HG02981 (cell line): ENCODE measurements around the gene NLGN2.

Experiments used
- ATAC-seq: cut with Tn5 transposase; IDR thresholded peaks from one replicate; pipeline ENCODE4 v1.9.1; 2021; ENCODE audit warnings: mild to moderate bottlenecking, moderate library complexity; ENCODE audit not compliant: unreplicated experiment

Gene NLGN2

GRCh38 chr17:7391307-7391706, 16.3 kb upstream of the NLGN2 start:
- no peak for ATAC-seq

- ATAC-seq = no peak
Observed at GRCh38 chr17:7392696-7393612, 14.7 kb upstream of the NLGN2 start.

GRCh38 chr17:7393613-7394451, 13.8 kb upstream of the NLGN2 start:
- peak; percentile 26 for ATAC-seq

- peak; percentile 73 for ATAC-seq
Observed at GRCh38 chr17:7394452-7395191, 13.0 kb upstream of the NLGN2 start, which contains the start of gene PLSCR3. PLSCR3 (minus strand) TSS chr17:7394525; CDS start chr17:7394110, 415 bp downstream.

- ATAC-seq = no peak
Observed at GRCh38 chr17:7396147-7396546, 11.5 kb upstream of the NLGN2 start.

- ATAC-seq = no peak
Observed at GRCh38 chr17:7398612-7399011, 9.0 kb upstream of the NLGN2 start.

- ATAC-seq = no peak
Observed at GRCh38 chr17:7403043-7403726, 4.5 kb upstream of the NLGN2 start.

- ATAC-seq = no peak
Observed at GRCh38 chr17:7403727-7403976, 4.0 kb upstream of the NLGN2 start.

GRCh38 chr17:7403977-7404736, 3.5 kb upstream of the NLGN2 start, which contains the start of gene TMEM256:
TMEM256 (minus strand) TSS chr17:7404097; CDS start chr17:7404084, 13 bp downstream.
- ATAC-seq = peak; percentile 91

GRCh38 chr17:7404737-7405349, 2.8 kb upstream of the NLGN2 start:
- ATAC-seq = peak; percentile 7

- ATAC-seq = no peak
Observed at GRCh38 chr17:7405350-7406234, 2.1 kb upstream of the NLGN2 start.

GRCh38 chr17:7406235-7406825, 1.3 kb upstream of the NLGN2 start:
- ATAC-seq = no peak

- ATAC-seq = no peak
Observed at GRCh38 chr17:7407082-7407481, 563 bp upstream of the NLGN2 start.

- no peak for ATAC-seq
Observed at GRCh38 chr17:7408252-7408727, 645 bp downstream of the NLGN2 start.

- ATAC-seq = no peak
Observed at GRCh38 chr17:7408863-7409262, 1.2 kb downstream of the NLGN2 start.

- no peak for ATAC-seq
Observed at GRCh38 chr17:7409716-7410115, 2.1 kb downstream of the NLGN2 start.

GRCh38 chr17:7410634-7411426, 3.2 kb downstream of the NLGN2 start:
- ATAC-seq = no peak
